OCI-LY3 (cell line): ENCODE measurements around the gene BMPER.

ENCODE experiments used
- EZH2phosphoT487 ChIP-seq: fragments of 200-600 bp; shearing (Covaris generic); IDR thresholded peaks from 2 replicates; pipeline ENCODE4 v1.6.1; 2018; ENCODE audit warnings: antibody characterized with exemption, mixed run types, low read depth
- TF ChIP-seq, protein P1 (sequence below): fragments of 200-600, 300-600 bp; sonication (generic); IDR thresholded peaks from 2 replicates; pipeline ENCODE4 v1.5.1; 2014; ENCODE audit warnings: antibody characterized with exemption, low read length, low read depth

DNA sequence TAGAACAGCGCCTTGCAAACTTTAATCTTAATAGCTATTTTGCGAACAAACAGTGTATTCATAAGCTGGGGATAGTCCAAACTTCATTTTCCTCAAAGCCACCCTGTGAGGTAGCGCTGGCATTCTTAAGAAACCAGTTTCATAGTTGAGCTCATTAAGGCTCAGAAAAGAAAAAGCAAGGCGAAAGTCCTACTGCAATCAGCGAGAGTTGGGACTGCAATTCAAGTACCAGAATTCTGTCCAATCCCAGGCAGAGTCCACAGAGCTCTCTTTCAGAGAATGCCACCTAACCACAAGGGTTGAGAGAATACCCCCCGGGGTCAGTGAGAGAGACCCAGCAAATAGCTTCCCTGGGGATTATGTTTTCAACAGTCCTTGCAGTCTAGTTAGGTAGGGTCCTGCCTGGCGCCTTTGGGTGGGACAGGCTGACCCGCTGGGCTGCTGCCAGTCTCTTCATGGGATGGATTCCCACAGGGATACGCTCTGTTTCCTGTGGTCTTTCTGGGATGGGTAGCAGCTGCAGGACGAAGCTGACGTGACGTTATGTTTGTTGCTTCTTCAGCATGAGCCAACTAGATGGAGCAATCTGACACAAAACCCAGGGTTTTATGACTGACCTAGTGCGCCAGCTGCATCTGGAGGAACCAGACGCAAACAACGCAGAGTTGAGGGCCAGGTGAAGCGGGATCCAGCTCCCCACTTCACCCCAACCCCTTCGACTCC is 16.0 kb downstream of the BMPER start:
- TF ChIP-seq, protein P1, sequence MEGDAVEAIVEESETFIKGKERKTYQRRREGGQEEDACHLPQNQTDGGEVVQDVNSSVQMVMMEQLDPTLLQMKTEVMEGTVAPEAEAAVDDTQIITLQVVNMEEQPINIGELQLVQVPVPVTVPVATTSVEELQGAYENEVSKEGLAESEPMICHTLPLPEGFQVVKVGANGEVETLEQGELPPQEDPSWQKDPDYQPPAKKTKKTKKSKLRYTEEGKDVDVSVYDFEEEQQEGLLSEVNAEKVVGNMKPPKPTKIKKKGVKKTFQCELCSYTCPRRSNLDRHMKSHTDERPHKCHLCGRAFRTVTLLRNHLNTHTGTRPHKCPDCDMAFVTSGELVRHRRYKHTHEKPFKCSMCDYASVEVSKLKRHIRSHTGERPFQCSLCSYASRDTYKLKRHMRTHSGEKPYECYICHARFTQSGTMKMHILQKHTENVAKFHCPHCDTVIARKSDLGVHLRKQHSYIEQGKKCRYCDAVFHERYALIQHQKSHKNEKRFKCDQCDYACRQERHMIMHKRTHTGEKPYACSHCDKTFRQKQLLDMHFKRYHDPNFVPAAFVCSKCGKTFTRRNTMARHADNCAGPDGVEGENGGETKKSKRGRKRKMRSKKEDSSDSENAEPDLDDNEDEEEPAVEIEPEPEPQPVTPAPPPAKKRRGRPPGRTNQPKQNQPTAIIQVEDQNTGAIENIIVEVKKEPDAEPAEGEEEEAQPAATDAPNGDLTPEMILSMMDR = no peak
- TF ChIP-seq EZH2phosphoT487 = no peak
